Kidney (tissue), 14 donors: ENCODE data around the gene PGBD2. TPM values are rescaled to one million over a fixed set of nuclear protein-coding genes. Genes with fewer than 3 reads are reported as not detected.

Experiments used
- DNase-seq, 5 donors: peaks; one replicate each; pipeline ENCODE4 v3.0.0-alpha.2; 2013 to 2020
- FAIRE-seq: peaks from 2 replicates; lab custom pipeline; 2012; peaks lifted over from hg19 to GRCh38; lab: Jason Lieb, UNC
- H3K27ac ChIP-seq, 2 donors: one replicate each; pipeline ENCODE4 v1.7.0; 2013; ENCODE audit warnings: low read depth in 2 of 2, low read length in 2 of 2, inconsistent platforms in 1 of 2
- H3K27me3 ChIP-seq: one replicate; pipeline ENCODE4 v1.7.1; 2013; ENCODE audit warnings: low read length, inconsistent platforms; ENCODE audit not compliant: control insufficient read depth, insufficient read depth
- H3K36me3 ChIP-seq, 3 donors: one replicate each; pipeline versions ENCODE4 v1.7.0 to v1.7.1; 2013; ENCODE audit warnings: low read length in 3 of 3, control low read depth in 1 of 3, inconsistent platforms in 1 of 3; ENCODE audit not compliant: insufficient read depth in 3 of 3, control insufficient read depth in 2 of 3
- H3K4me1 ChIP-seq, 3 donors: one replicate each; pipeline versions ENCODE4 v1.7.0 to v1.7.1; 2013; ENCODE audit warnings: low read length in 3 of 3, inconsistent platforms in 1 of 3, low read depth in 1 of 3; ENCODE audit not compliant: control insufficient read depth in 2 of 3, insufficient read depth in 2 of 3
- H3K4me3 ChIP-seq, 3 donors: one replicate each; pipeline versions ENCODE4 v1.7.0 to v1.8.1; 2013; ENCODE audit warnings: low read length in 3 of 3, control low read depth in 1 of 3, inconsistent platforms in 1 of 3
- H3K9ac ChIP-seq, 3 donors: one replicate each; pipeline versions ENCODE4 v1.7.0 to v1.7.1; 2013; ENCODE audit warnings: low read length in 3 of 3, control low read depth in 1 of 3, inconsistent platforms in 1 of 3
- H3K9me3 ChIP-seq, 3 donors: one replicate each; pipeline versions ENCODE4 v1.7.0 to v1.7.1; 2013; ENCODE audit warnings: low read length in 3 of 3, control low read depth in 1 of 3, inconsistent platforms in 1 of 3; ENCODE audit not compliant: control insufficient read depth in 2 of 3, insufficient read depth in 1 of 3
- intact Hi-C: fragments of 100-400 bp; cut with DNase I; formaldehyde crosslinking; loops from one replicate; pipeline ENCODE4 v1.11.1; 2022
- polyA plus RNA-seq: library from polyadenylated mRNA; stranded (reverse); fragments of 350-450 nt; fragmentation: Illumina TruSeq; extraction: RNeasy Lipid Tissue Mini Kit (QIAGEN cat#74804); gene quantifications from one replicate; pipeline ENCODE4 v1.2.3, GENCODE V29; 2014; ENCODE audit warnings: low read depth, low replicate concordance; ENCODE audit not compliant: insufficient read depth
- total RNA-seq: library from RNA; stranded (reverse); fragmentation: NEBNext Ultra II Directional; extraction: Animal tissue kit (Norgen Biotek cat#: 25700); gene quantifications from one replicate; pipeline ENCODE4 v1.2.1, GENCODE V29; 2021
- TF ChIP-seq, protein P1 (sequence below): IDR thresholded peaks from 3 replicates; pipeline ENCODE4 v1.5.1; 2012; ENCODE audit warnings: mild to moderate bottlenecking, moderate library complexity, borderline replicate concordance; ENCODE audit not compliant: insufficient read depth; ENCODE audit errors: extremely low read depth
- donor health status: control.
- donor health status: control.
- donor health status: control.
- donor health status: control.
- donor health status: control.
- donor health status: DM: yes; HTN: yes; CAD: no.
- donor health status: Normal renal cell carcinoma (clear cell type).

PGBD2 gene
- total and polyA plus RNA-seq, 2 donors from 2014 or later: 3.4 to 6.9 TPM

DNA sequence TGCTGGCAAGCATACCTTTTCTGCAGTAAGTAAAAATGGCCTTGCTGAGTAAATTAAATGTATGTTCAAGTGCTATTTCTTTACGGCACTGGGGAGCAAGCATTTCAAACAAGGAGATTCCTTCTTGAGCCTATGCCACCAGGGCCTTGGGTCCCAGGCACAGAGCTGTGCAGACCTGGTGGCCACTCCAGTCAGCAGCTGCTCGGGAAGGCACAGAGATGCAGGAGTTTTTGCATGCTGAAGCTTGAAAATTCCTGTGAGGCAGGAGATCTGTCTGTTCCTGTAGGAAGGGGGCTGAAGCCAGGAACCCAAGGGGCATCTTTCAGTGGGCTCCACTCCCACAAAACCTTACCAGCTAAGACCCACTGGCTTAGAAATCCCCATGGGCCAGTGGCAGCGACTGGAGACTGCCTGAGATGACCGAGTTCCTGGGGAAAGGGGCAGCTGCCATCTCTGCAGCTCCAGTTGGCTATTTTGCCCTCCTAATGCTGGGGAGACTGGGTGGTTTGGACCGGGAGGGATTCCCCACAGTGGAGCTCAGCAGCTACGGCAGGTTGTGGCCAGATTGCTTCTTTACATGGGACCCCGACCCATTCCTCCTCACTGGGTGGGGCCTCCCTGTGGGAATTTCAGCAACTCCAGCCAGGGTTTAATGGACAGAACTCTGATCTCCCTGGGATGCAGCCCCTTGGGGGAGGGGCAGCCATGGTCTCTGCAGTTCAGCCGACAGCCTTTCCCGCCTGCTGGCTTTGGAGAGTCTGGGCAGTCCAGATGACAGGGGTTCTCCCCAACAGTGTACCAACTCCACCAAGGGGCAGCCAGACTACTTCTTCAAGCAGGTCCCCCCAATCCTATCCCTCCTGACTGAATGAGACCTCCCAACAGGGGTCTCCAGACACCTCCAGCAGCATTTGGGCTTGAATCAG lies 8.4 kb upstream of the PGBD2 start:
- no peaks in the 10 kb centered on the region for H3K4me1 ChIP-seq
- no peak overlapping the region for H3K9ac ChIP-seq
- H3K4me3 ChIP-seq: no peak overlapping the region
- no peaks in the 10 kb centered on the region for H3K9me3 ChIP-seq
- H3K36me3 ChIP-seq: no peaks in the 10 kb centered on the region
- FAIRE-seq: no peak
- TF ChIP-seq, protein P1, sequence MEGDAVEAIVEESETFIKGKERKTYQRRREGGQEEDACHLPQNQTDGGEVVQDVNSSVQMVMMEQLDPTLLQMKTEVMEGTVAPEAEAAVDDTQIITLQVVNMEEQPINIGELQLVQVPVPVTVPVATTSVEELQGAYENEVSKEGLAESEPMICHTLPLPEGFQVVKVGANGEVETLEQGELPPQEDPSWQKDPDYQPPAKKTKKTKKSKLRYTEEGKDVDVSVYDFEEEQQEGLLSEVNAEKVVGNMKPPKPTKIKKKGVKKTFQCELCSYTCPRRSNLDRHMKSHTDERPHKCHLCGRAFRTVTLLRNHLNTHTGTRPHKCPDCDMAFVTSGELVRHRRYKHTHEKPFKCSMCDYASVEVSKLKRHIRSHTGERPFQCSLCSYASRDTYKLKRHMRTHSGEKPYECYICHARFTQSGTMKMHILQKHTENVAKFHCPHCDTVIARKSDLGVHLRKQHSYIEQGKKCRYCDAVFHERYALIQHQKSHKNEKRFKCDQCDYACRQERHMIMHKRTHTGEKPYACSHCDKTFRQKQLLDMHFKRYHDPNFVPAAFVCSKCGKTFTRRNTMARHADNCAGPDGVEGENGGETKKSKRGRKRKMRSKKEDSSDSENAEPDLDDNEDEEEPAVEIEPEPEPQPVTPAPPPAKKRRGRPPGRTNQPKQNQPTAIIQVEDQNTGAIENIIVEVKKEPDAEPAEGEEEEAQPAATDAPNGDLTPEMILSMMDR: no peak
- intact Hi-C loops: no loop called here
- no peak overlapping the region for H3K27ac ChIP-seq
- DNase-seq: no peak
- no peaks in the 10 kb centered on the region for H3K27me3 ChIP-seq

DNA sequence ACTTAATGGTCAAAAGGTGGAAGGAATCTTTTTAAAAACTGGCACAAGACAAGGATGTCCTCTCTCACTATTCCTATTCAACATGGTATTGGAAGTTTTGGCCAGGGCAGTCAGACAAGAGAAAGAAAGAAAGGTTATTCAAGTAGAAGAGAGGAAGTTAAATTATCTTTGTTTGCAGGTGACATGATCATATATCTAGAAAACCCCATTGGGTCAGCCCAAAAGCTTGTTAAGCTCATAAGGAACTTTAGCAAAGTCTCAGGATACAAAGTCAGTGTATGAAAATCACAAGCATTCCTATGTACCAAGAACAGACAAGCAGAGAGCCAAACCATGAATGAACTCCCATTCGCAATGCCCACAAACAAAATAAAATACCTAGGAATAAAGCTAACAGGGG lies 5.4 kb upstream of the PGBD2 start:
- FAIRE-seq (no peak), DNase-seq (no peak)
- intact Hi-C loops: no loop called here
- Histone ChIP-seq H3K4me3 (no peak overlapping the region), H3K9me3 (no peaks in the 10 kb centered on the region), H3K27ac (no peak overlapping the region), H3K36me3 (no peaks in the 10 kb centered on the region), H3K27me3 (no peaks in the 10 kb centered on the region), H3K4me1 (no peaks in the 10 kb centered on the region), H3K9ac (no peak overlapping the region)
- TF ChIP-seq, protein P1: no peak

DNA sequence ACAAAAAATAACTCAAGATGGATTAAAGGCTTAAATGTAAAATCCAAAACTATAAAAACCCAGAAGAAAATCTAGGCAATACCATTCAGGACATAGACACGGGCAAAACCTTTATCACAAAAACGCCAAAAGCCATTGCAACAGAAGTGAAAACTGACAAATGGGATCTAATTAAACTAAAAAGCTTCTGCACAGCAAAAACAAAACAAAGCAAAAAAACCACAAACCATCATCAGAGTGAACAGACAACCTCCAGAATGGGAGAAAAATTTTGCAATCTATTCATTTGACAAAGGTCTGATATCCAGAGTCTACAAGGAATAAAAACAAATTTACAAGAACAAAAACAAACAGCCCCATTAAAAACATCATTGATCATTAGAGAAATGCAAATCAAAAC lies 4.5 kb upstream of the PGBD2 start:
- no peaks in the 10 kb centered on the region for H3K36me3 ChIP-seq
- DNase-seq (no peak), FAIRE-seq (no peak)
- H3K9me3 ChIP-seq: no peaks in the 10 kb centered on the region
- no peaks in the 10 kb centered on the region for H3K27me3 ChIP-seq
- H3K27ac ChIP-seq: no peak overlapping the region
- H3K4me1 ChIP-seq: no peaks in the 10 kb centered on the region
- no peak overlapping the region for H3K4me3 ChIP-seq
- H3K9ac ChIP-seq: no peak overlapping the region
- intact Hi-C loops: no loop called here
- TF ChIP-seq, protein P1: no peak
